Transverse colon (tissue), 4 donors: ENCODE data around the gene SLC38A3. TPM values are rescaled to one million over a fixed set of nuclear protein-coding genes. Genes with fewer than 3 reads are reported as not detected.
"Not testable (repeated sequence)": the region's sequence is repeated elsewhere in the genome, so short reads cannot be mapped to it uniquely, and the experiment has no call there.

Source experiments
- DNase-seq: peaks from one replicate; pipeline ENCODE4 v3.0.0-alpha.2; 2019
- H3K27ac ChIP-seq, 4 donors: fragments of 200-600 bp; sonication (generic); 2 replicates each; pipeline ENCODE4 v1.5.1; 2016 to 2018; ENCODE audit warnings: inconsistent platforms in 4 of 4
- H3K27me3 ChIP-seq: fragments of 200-600 bp; sonication (generic); 2 replicates; pipeline ENCODE4 v1.5.1; 2017; ENCODE audit warnings: inconsistent platforms
- H3K36me3 ChIP-seq, 4 donors: fragments of 200-600 bp; sonication (generic); 2 replicates each; pipeline ENCODE4 v1.5.1; 2017 to 2019; ENCODE audit warnings: inconsistent platforms in 4 of 4
- H3K4me1 ChIP-seq, 4 donors: fragments of 200-600 bp; sonication (generic); 2 replicates each; pipeline ENCODE4 v1.5.1; 2017 to 2020; ENCODE audit warnings: inconsistent platforms in 4 of 4
- H3K4me3 ChIP-seq, 4 donors: fragments of 200-600 bp; sonication (generic); 1 replicate in 1 of 4; 2 replicates in 3 of 4; pipeline versions ENCODE4 v1.5.1 to v1.6.1; 2017 to 2019; ENCODE audit warnings: inconsistent platforms in 4 of 4
- H3K9me3 ChIP-seq, 2 donors: fragments of 200-600 bp; sonication (generic); 2 replicates each; pipeline ENCODE4 v1.5.1; 2017 to 2019; ENCODE audit warnings: inconsistent platforms in 2 of 2
- CTCF ChIP-seq, 5 experiments: fragments of 200-600 bp in 3 of 5; fragments of 450-650 bp in 2 of 5; sonication (generic) in 3 of 5; IDR thresholded peaks; 1 replicate in 2 of 5; 2 replicates in 3 of 5; pipeline ENCODE4 v1.5.1; 2016 to 2017; ENCODE audit warnings: antibody characterized with exemption in 5 of 5, inconsistent platforms in 3 of 5, mild to moderate bottlenecking in 2 of 5, moderate library complexity in 1 of 5
- EP300 ChIP-seq: sonication (generic); formaldehyde crosslinking; IDR thresholded peaks from one replicate; pipeline ENCODE4 v1.6.1; 2017; ENCODE audit warnings: antibody characterized with exemption, low read depth
- POLR2A ChIP-seq: fragments of 450-650 bp; IDR thresholded peaks from one replicate; pipeline ENCODE4 v1.6.1; 2016; ENCODE audit warnings: antibody characterized with exemption, mild to moderate bottlenecking, moderate library complexity
- POLR2AphosphoS5 ChIP-seq, 3 donors: sonication (generic); formaldehyde crosslinking; IDR thresholded peaks; one replicate each; pipeline ENCODE4 v1.6.1; 2016; ENCODE audit warnings: antibody characterized with exemption in 3 of 3
- WGBS, 2 donors: methylation state at CpG; one replicate each; pipeline ENCODE4 v1.1.5; 2018; ENCODE audit warnings: low coverage in 1 of 2; 5-methylcytosine and 5-hydroxymethylcytosine counted together
- in situ Hi-C, 4 donors: fragments of 200-750 bp; cut with MboI; loops; one replicate each; pipeline versions ENCODE4 v1.15.0 to v1.15.1; 2017; ENCODE audit warnings: low sequenced_read_pairs in 3 of 4, low pct_ligation_motif_present in 1 of 4, low pct_unique_long_range_greater_than_20kb in 1 of 4
- intact Hi-C: fragments of 100-400 bp; cut with DNase I; formaldehyde crosslinking; loops from one replicate; pipeline ENCODE4 v1.15.1; 2023; ENCODE audit warnings: low total_unique reads
- total RNA-seq, 4 donors: library from RNA; depleted of rRNA; stranded (reverse); fragments of >200 nt; gene quantifications; one replicate each; pipeline ENCODE4 v1.1.0, GENCODE V29; 2016

Gene SLC38A3
- total RNA-seq, 4 donors from 2014 or later, result not detected

- no peak for TF ChIP-seq EP300
- Histone ChIP-seq H3K4me3 (no peak overlapping the region), H3K36me3 (no peaks in the 10 kb centered on the region), H3K27ac (no peak overlapping the region), H3K27me3 (peaks cover 7% of the 10 kb centered on the region), H3K9me3 (no peaks in the 10 kb centered on the region), H3K4me1 (peaks cover 4 to 15% (median 7%) of the 10 kb centered on the region in 4 donors)
- in situ Hi-C loops, result no loop called here
- 100% methylated on average over 1 of the region's 1 CpG; no CpG with 5 or more reads in 1 of the 2 donors for WGBS, 2 donors
- intact Hi-C loops, result no loop called here
- DNase-seq, result no peak
These were observed 17.1 kb downstream of the SLC38A3 start for GRCh38 chr3:50222169-50222528.

- Histone ChIP-seq H3K9me3 (no peaks in the 10 kb centered on the region), H3K4me1 (peaks cover 4 to 23% (median 16%) of the 10 kb centered on the region in 4 donors), H3K36me3 (no peaks in the 10 kb centered on the region), H3K27ac (no peak overlapping the region), H3K27me3 (peaks cover 7% of the 10 kb centered on the region), H3K4me3 (no peak overlapping the region)
- intact Hi-C loops, result loop anchor here (2.0 to 5.0 kb wide), 2 partner anchors 30 to 38 kb away; no protein-coding TSS in a partner anchor
- 46 to 57% methylated on average over 4 to 5 of the region's 5 CpGs for WGBS, 2 donors
- no peak for DNase-seq
- in situ Hi-C loops, result loop anchor here in 1 of 4 donors (5.0 kb wide), 1 partner anchor 32 kb away; the partner anchor contains the start of gene GNAT1
- no peak for TF ChIP-seq POLR2AphosphoS5 (IDR thresholded peaks at IDR 0.05)
- TF ChIP-seq CTCF (IDR thresholded peaks at IDR 0.05), result no peak
- TF ChIP-seq EP300, result no peak
- TF ChIP-seq POLR2A, result no peak
These were observed 19.6 kb downstream of the SLC38A3 start for GRCh38 chr3:50224639-50225038.

- no peak for TF ChIP-seq CTCF (IDR thresholded peaks at IDR 0.05)
- no peak for TF ChIP-seq POLR2AphosphoS5 (IDR thresholded peaks at IDR 0.05)
- no peak for TF ChIP-seq EP300
- no peak for TF ChIP-seq POLR2A
- Histone ChIP-seq H3K9me3 (no peaks in the 10 kb centered on the region), H3K4me3 (peak overlapping the region; percentile 43 to 80 (median 52)), H3K27me3 (peaks cover 7% of the 10 kb centered on the region), H3K36me3 (no peaks in the 10 kb centered on the region), H3K27ac (peak overlapping the region; percentile 80 to 88 (median 85)), H3K4me1 (peaks cover 4 to 23% (median 16%) of the 10 kb centered on the region in 4 donors)
- in situ Hi-C loops (loop anchor here in 1 of 4 donors (5.0 kb wide), 1 partner anchor 35 kb away; the partner anchor contains the start of gene GNAT1), intact Hi-C loops (loop anchor here (2.0 to 5.0 kb wide), 3 partner anchors 20 to 46 kb away; no protein-coding TSS in a partner anchor)
- peak; percentile 51 for DNase-seq
- 3% methylated on average over 22 of the region's 40 CpGs; no CpG with 5 or more reads in 1 of the 2 donors for WGBS, 2 donors
These were observed 21.9 kb downstream of the SLC38A3 start for GRCh38 chr3:50226888-50227389.

GRCh38 chr3:50227390-50228183 is 22.5 kb downstream of the SLC38A3 start:
- peak; percentile 94 for DNase-seq
- Histone ChIP-seq H3K27me3 (peaks cover 7% of the 10 kb centered on the region), H3K27ac (peak overlapping the region; percentile 80 to 88 (median 85)), H3K9me3 (no peaks in the 10 kb centered on the region), H3K36me3 (no peaks in the 10 kb centered on the region), H3K4me1 (peaks cover 4 to 23% (median 16%) of the 10 kb centered on the region in 4 donors), H3K4me3 (peak overlapping the region; percentile 49 to 80 (median 56))
- intact Hi-C loops, result loop anchor here (2.0 to 5.0 kb wide), 3 partner anchors 19 to 45 kb away; no protein-coding TSS in a partner anchor
- TF ChIP-seq POLR2AphosphoS5 (IDR thresholded peaks at IDR 0.05), result peak; percentile 58 to 73 (median 58)
- TF ChIP-seq EP300, result no peak
- peak; percentile 57 for TF ChIP-seq POLR2A
- peak; percentile 57 to 96 (median 86) for TF ChIP-seq CTCF (IDR thresholded peaks at IDR 0.05)
- in situ Hi-C loops, result loop anchor here in 1 of 4 donors (5.0 kb wide), 1 partner anchor 35 kb away; the partner anchor contains the start of gene GNAT1
- 2 to 4% methylated on average over 15 to 39 of the region's 51 CpGs for WGBS, 2 donors

GRCh38 chr3:50228184-50228763 is 23.2 kb downstream of the SLC38A3 start:
- peak overlapping the region in 3 of 4 donors; percentile 49 to 80 (median 54) for H3K4me3 ChIP-seq
- 34 to 37% methylated on average over 3 to 15 of the region's 15 CpGs for WGBS, 2 donors
- in situ Hi-C loops, result loop anchor here in 1 of 4 donors (5.0 kb wide), 1 partner anchor 36 kb away; the partner anchor contains the start of gene GNAT1
- not testable (repeated sequence) for H3K9me3 ChIP-seq, H3K36me3 ChIP-seq, H3K27me3 ChIP-seq, DNase-seq
- H3K4me1 ChIP-seq, result peaks cover 4 to 23% (median 16%) of the 10 kb centered on the region in 4 donors
- intact Hi-C loops, result loop anchor here (5.0 kb wide), 1 partner anchor 34 kb away; no protein-coding TSS in a partner anchor
- H3K27ac ChIP-seq, result peak overlapping the region; percentile 80 to 88 (median 85)
